ENCODE data around the gene CELSR1. TPM values are rescaled to one million over a fixed set of nuclear protein-coding genes. Genes with fewer than 3 reads are reported as not detected.

The CELSR1 gene
- total RNA-seq, 2 donors from 2014 or later: 1.5 to 6.7 TPM

GRCh38 chr22:46531581-46532175 lies 5.7 kb downstream of the CELSR1 start:
- Histone ChIP-seq H3K27me3 (replicated peaks; ENCODE audit: insufficient read depth) (no peaks in the 10 kb centered on the region), H3K27ac (no peak overlapping the region), H3K4me3 (no peak overlapping the region), H3K4me1 (ENCODE audit: control insufficient read depth in 1 of 2, low read depth in 2 of 2) (no peaks in the 10 kb centered on the region), H3K9me3 (no peaks in the 10 kb centered on the region), H3K36me3 (no peaks in the 10 kb centered on the region)
- ATAC-seq (ENCODE audit: insufficient number of reproducible peaks, low FRiP score, low read depth) (no peak), DNase-seq (ENCODE audit: low spot score) (no peak)
- TF ChIP-seq CTCF (IDR thresholded peaks at IDR 0.05): no peak

- Histone ChIP-seq H3K9me3 (no peaks in the 10 kb centered on the region), H3K27me3 (replicated peaks; ENCODE audit: insufficient read depth) (no peaks in the 10 kb centered on the region), H3K27ac (no peak overlapping the region), H3K4me1 (ENCODE audit: control insufficient read depth in 1 of 2, low read depth in 2 of 2) (no peaks in the 10 kb centered on the region), H3K36me3 (no peaks in the 10 kb centered on the region), H3K4me3 (no peak overlapping the region)
- TF ChIP-seq CTCF (IDR thresholded peaks at IDR 0.05): no peak
- DNase-seq (ENCODE audit: low spot score) (no peak), ATAC-seq (ENCODE audit: insufficient number of reproducible peaks, low FRiP score, low read depth) (no peak)
These were observed 9.3 kb downstream of the CELSR1 start for GRCh38 chr22:46528121-46528610.

GRCh38 chr22:46526244-46526839 lies 11.1 kb downstream of the CELSR1 start:
- no peak overlapping the region for H3K27ac ChIP-seq
- no peaks in the 10 kb centered on the region for H3K27me3 ChIP-seq (replicated peaks; ENCODE audit: insufficient read depth)
- H3K36me3 ChIP-seq: no peaks in the 10 kb centered on the region
- H3K4me1 ChIP-seq (ENCODE audit: control insufficient read depth in 1 of 2, low read depth in 2 of 2): no peaks in the 10 kb centered on the region
- no peaks in the 10 kb centered on the region for H3K9me3 ChIP-seq
- H3K4me3 ChIP-seq: no peak overlapping the region
- no peak for TF ChIP-seq CTCF (IDR thresholded peaks at IDR 0.05)
- DNase-seq (ENCODE audit: low spot score) (no peak), ATAC-seq (ENCODE audit: insufficient number of reproducible peaks, low FRiP score, low read depth) (no peak)

GRCh38 chr22:46525389-46526243 lies 11.8 kb downstream of the CELSR1 start:
- ATAC-seq (ENCODE audit: insufficient number of reproducible peaks, low FRiP score, low read depth): no peak
- H3K27me3 ChIP-seq (replicated peaks; ENCODE audit: insufficient read depth): no peaks in the 10 kb centered on the region
- H3K4me1 ChIP-seq (ENCODE audit: control insufficient read depth in 1 of 2, low read depth in 2 of 2): no peaks in the 10 kb centered on the region
- H3K9me3 ChIP-seq: no peaks in the 10 kb centered on the region
- H3K4me3 ChIP-seq: no peak overlapping the region
- no peak for DNase-seq (ENCODE audit: low spot score)
- TF ChIP-seq CTCF (IDR thresholded peaks at IDR 0.05): no peak
- no peaks in the 10 kb centered on the region for H3K36me3 ChIP-seq
- no peak overlapping the region for H3K27ac ChIP-seq

GRCh38 chr22:46524203-46524740 lies 13.1 kb downstream of the CELSR1 start:
- no peaks in the 10 kb centered on the region for H3K4me1 ChIP-seq (ENCODE audit: control insufficient read depth in 1 of 2, low read depth in 2 of 2)
- H3K9me3 ChIP-seq: no peaks in the 10 kb centered on the region
- H3K27ac ChIP-seq: no peak overlapping the region
- TF ChIP-seq CTCF (IDR thresholded peaks at IDR 0.05): no peak
- no peaks in the 10 kb centered on the region for H3K36me3 ChIP-seq
- ATAC-seq (ENCODE audit: insufficient number of reproducible peaks, low FRiP score, low read depth) (no peak), DNase-seq (ENCODE audit: low spot score) (no peak)
- H3K27me3 ChIP-seq (replicated peaks; ENCODE audit: insufficient read depth): no peaks in the 10 kb centered on the region
- H3K4me3 ChIP-seq: no peak overlapping the region

Data from thoracic aorta (tissue), 2 donors.